ENCODE results near the gene AQP12A.

Gene AQP12A

DNA sequence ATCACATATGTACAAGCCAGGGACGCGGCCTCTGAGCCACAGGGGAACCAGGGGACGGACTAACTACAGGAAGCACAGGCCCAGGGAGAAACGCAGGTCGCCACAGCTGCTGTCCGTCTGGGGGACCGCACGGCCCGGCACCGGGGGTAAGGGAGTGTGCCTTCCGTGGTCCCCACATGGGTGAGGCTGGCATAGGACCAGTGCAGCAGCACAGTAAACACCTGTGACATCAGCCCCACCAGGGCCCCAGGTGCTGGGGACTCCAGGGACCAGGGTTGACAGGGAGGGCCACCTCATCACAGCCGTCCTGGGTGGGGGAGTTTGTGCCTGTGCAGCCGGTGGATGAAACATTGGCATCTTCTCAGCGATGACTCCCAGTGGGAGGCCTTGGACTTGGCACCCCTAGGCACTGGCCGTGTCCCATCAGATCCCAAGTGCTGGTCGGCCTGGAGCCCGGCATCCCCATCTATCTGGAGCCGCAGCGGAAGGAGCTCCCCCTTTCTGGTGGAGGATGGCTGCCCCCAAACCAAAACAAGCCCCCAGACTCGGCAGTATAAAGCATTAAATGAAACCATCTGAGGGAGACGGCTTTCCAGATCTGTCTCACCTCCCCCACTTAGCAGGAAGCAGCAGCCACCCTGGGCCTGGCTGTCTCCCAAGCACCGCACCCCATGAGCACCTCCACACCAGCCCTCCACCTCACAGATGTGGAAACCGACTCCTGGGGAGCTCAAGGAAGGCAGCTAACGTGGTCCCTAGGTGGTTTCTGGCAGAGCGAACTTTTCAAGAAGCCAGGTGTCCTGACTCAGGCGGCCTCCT lies 22.5 kb downstream of the AQP12A start:
- no peak for TF ChIP-seq CTCF (IDR thresholded peaks at IDR 0.05; ENCODE audit: insufficient read depth, missing control alignments)
- no peak for FAIRE-seq
- no peak for DNase-seq (ENCODE audit: insufficient read length, low spot score)

DNA sequence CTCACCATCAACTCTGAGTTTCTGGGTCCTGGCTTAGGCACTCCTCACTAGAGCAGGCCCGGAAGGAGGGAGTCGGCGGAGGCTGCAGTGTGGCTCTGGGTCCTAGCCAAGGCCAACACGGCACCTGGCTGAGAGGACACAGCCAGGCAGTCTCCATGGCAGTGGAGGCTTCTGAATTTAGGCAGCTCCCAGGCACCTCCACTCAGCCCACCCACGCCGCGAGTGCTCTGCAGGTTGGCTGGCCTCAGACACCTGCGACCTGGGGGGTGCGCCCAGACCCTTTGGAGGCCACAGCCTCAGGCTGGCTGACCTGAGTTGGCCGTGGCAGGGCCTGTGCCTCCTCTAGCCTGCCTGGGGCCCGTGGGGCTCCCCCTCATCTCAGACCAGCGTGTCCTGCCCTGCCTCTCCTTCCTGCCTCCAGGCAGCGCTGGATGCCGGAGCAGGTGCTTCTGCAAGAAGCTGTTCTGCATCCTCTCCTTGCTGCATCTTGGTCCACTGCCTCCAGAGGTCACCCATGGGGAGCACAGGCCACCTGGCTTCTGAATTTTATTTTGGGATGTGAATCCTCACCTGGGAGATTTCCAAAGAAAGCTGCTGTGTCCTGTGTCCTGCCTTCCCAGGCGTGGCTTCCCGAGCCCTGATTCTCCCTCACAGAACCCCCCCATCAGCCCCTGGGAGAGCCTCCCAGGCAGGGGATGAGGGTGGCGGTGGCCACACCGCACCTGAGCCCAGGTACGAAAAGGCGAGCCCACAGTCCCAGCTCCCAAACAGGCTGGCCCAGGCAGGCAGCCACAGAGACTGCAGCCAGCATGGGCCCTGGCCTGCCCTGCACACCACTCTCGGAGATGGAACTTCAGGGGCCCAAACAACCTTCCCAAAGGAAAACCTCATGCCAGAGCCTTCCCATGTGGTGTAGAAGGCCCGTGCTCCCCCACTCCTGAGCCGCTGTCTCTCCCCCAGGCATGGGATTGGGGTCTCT lies 23.4 kb downstream of the AQP12A start:
- FAIRE-seq (no peak), DNase-seq (ENCODE audit: insufficient read length, low spot score) (no peak)
- no peak for TF ChIP-seq CTCF (IDR thresholded peaks at IDR 0.05; ENCODE audit: insufficient read depth, missing control alignments)

DNA sequence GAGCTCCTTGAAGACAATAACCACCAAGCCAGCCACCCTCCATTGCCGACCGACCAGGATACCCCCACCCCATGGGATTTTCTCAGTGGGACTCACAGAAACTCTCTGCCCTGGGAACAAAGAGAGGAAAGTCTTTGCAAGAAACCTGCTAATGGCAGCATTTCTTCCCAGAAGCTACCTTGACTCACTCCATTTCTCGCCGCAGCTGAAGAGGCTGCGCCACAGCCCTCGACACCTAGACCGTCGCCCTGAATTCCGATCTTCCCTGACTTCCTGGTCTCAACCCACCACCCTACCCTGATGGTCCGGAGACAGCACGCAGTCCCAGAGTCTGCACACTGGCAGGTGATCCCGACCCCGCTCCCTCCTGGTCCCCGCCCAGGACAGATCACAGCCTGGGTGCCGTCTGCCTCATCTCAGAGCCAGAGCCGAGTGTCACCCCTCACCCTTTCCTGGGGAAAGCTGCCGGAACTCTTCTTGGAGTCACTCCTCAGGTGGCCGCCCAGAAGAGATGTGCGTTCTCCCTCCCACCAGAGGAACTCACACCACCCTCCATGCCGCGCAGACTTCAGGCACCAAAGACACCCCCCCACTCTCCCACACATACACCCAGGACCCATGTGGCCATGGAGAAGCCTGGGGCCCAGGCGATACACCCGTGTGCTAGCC lies 24.6 kb downstream of the AQP12A start:
- no peak for TF ChIP-seq CTCF (IDR thresholded peaks at IDR 0.05; ENCODE audit: insufficient read depth, missing control alignments)
- no peak for FAIRE-seq
- DNase-seq (ENCODE audit: insufficient read length, low spot score): no peak

- FAIRE-seq (no peak), DNase-seq (ENCODE audit: insufficient read length, low spot score) (no peak)
- no peak for TF ChIP-seq CTCF (IDR thresholded peaks at IDR 0.05; ENCODE audit: insufficient read depth, missing control alignments)
Measured at GRCh38 chr2:240717181-240717641, 25.5 kb downstream of the AQP12A start.

- DNase-seq (ENCODE audit: insufficient read length, low spot score) (no peak), FAIRE-seq (no peak)
- no peak for TF ChIP-seq CTCF (IDR thresholded peaks at IDR 0.05; ENCODE audit: insufficient read depth, missing control alignments)
Measured at GRCh38 chr2:240717681-240718581, 26.3 kb downstream of the AQP12A start.

DNA sequence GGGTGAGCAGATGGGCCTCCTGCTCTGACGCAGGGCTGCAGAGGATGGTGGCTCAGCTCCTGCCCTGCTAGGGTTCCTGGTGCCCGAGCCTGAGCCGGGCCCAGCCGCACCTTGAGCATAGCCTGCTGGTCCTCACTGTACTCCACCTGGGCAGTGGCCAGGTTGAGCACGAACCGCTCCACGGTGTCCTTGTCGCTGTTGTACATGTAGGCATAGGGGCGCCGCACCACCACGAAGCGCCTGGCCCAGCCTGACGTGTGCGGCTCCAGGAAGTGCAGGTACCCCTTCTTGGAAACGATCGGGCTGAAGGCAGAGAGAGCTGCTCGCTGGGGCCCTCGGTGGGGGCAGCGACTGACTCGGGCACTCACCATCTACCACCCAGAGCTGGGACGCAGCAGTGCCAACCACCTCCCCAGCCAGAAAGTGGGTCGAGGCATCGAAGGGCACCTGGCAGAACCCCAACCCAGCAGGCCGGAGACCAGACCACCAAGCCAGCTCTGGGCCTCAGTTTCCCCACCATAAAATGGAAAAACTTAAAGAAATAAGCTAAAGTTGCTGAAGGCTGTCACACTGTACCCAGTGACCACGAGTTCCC lies 27.3 kb downstream of the AQP12A start:
- no peak for DNase-seq (ENCODE audit: insufficient read length, low spot score)
- FAIRE-seq: no peak
- TF ChIP-seq CTCF (IDR thresholded peaks at IDR 0.05; ENCODE audit: insufficient read depth, missing control alignments): no peak

All from D721Med (cell line).